K562 (cell line): Measurements from ENCODE around the gene ASB10. TPM values are rescaled to one million over a fixed set of nuclear protein-coding genes. Genes with fewer than 3 reads are reported as not detected.
A peak's percentile ranks its signal among the peaks of the same experiment; 100 is the strongest.

Source experiments
- E2F6 ChIP-seq, 2 experiments: IDR thresholded peaks; 2 replicates each; pipeline ENCODE4 v1.6.1; 2011; ENCODE audit warnings: borderline replicate concordance in 1 of 2, control low read depth in 1 of 2, low read depth in 1 of 2, low read length in 1 of 2, mild to moderate bottlenecking in 1 of 2, mixed read lengths in 1 of 2, moderate library complexity in 1 of 2; ENCODE audit not compliant: insufficient read depth in 1 of 2, insufficient read length in 1 of 2, poor library complexity in 1 of 2, severe bottlenecking in 1 of 2; ENCODE audit errors: extremely low read depth in 1 of 2
- ELK1 ChIP-seq: sonication (generic); formaldehyde crosslinking; IDR thresholded peaks from 2 replicates; pipeline ENCODE4 v1.8.1; 2022; ENCODE audit warnings: missing genetic modification reagents
- ESRRB ChIP-seq: fragments of 250-450 bp; sonication (Bioruptor Pico); IDR thresholded peaks from 2 replicates; pipeline ENCODE4 v1.5.0; 2020; ENCODE audit warnings: mild to moderate bottlenecking, moderate library complexity, borderline replicate concordance
- FOSL1 ChIP-seq: fragments of 200-800 bp; sonication (Bioruptor generic); conservative IDR thresholded peaks from 2 replicates; pipeline ENCODE4 v1.6.1; 2016; ENCODE audit warnings: missing genetic modification characterization, missing compliant biosample characterization
- GABPB1 ChIP-seq: sonication (generic); formaldehyde crosslinking; IDR thresholded peaks from 2 replicates; pipeline ENCODE4 v1.8.0; 2022; ENCODE audit warnings: mild to moderate bottlenecking, missing genetic modification reagents
- POLR2AphosphoS5 ChIP-seq: IDR thresholded peaks from 2 replicates; pipeline ENCODE4 v1.6.1; 2011; ENCODE audit warnings: mild to moderate bottlenecking, low read depth, low read length, moderate library complexity; ENCODE audit not compliant: control insufficient read depth, insufficient read depth
- RBFOX2 ChIP-seq: fragments of 200-400 bp; formaldehyde crosslinking; IDR thresholded peaks from 2 replicates; pipeline ENCODE4 v1.6.1; 2017; ENCODE audit warnings: low read depth, mild to moderate bottlenecking, low read length, moderate library complexity
- SLC30A9 ChIP-seq: fragments of 250-450 bp; sonication (Bioruptor Pico); IDR thresholded peaks from 2 replicates; pipeline ENCODE4 v1.8.0; 2022; ENCODE audit warnings: mild to moderate bottlenecking, moderate library complexity
- SOX6 ChIP-seq: fragments of 450-650 bp; IDR thresholded peaks from 2 replicates; pipeline ENCODE4 v1.6.1; 2014; ENCODE audit warnings: mild to moderate bottlenecking
- STAG1 ChIP-seq: sonication (generic); formaldehyde crosslinking; IDR thresholded peaks from 2 replicates; pipeline ENCODE4 v1.5.0; 2020; ENCODE audit warnings: missing genetic modification reagents, borderline replicate concordance
- TEAD2 ChIP-seq: fragments of 450-650 bp; IDR thresholded peaks from 2 replicates; pipeline ENCODE4 v1.6.1; 2016; ENCODE audit warnings: missing genetic modification characterization, control low read depth, missing compliant biosample characterization
- ZC3H4 ChIP-seq: sonication (generic); formaldehyde crosslinking; IDR thresholded peaks from 2 replicates; pipeline ENCODE4 v1.9.0; 2021; ENCODE audit warnings: missing genetic modification reagents, borderline replicate concordance
- ZNF277 ChIP-seq: fragments of 250-450 bp; sonication (Bioruptor Pico); IDR thresholded peaks from 2 replicates; pipeline ENCODE4 v1.8.0; 2022; ENCODE audit warnings: inconsistent platforms, mild to moderate bottlenecking, moderate library complexity, borderline replicate concordance
- polyA plus RNA-seq, 8 experiments: library from polyadenylated mRNA; depleted of rRNA in 4 of 8; stranded (reverse) in 5 of 8; unstranded in 3 of 8; fragments of >200 nt; fragmentation: Nextera tagmentation in 2 of 8; fragmentation: Illumina TruSeq in 1 of 8; extraction: Ambion mirVana in 2 of 8; extraction: Trizol in 1 of 8; gene quantifications; 2 replicates each; pipeline versions ENCODE4 v1.2.1 to v1.2.3, GENCODE V29; 2011 to 2014; ENCODE audit warnings: inconsistent platforms in 1 of 8, missing spikeins in 1 of 8
- total RNA-seq, 7 experiments: library from RNA; depleted of rRNA in 6 of 7; stranded (reverse); fragments of >200 nt in 6 of 7; fragmentation: Illumina TruSeq in 2 of 7; extraction: Trizol in 2 of 7; gene quantifications; 2 replicates each; pipeline versions ENCODE4 v1.2.1 to v1.2.3, GENCODE V29; 2011 to 2021; ENCODE audit warnings: low replicate concordance in 1 of 7
- TF ChIP-seq, protein P1 (sequence below): fragments of 450-650 bp; IDR thresholded peaks from 2 replicates; pipeline ENCODE4 v1.6.1; 2014; ENCODE audit warnings: low read depth, mild to moderate bottlenecking, moderate library complexity, borderline replicate concordance
- TF ChIP-seq, protein P2 (sequence below): fragments of 450-650 bp; IDR thresholded peaks from 2 replicates; pipeline ENCODE4 v1.7.1; 2018; ENCODE audit warnings: mild to moderate bottlenecking, low read depth; ENCODE audit not compliant: partially characterized antibody
- TF ChIP-seq, protein P3 (sequence below): fragments of 250-450 bp; sonication (Bioruptor Pico); IDR thresholded peaks from 2 replicates; pipeline ENCODE4 v1.8.0; 2022; ENCODE audit warnings: moderate library complexity, mild to moderate bottlenecking, inconsistent platforms

ASB10 gene
- total and polyA plus RNA-seq, 9 of the 15 experiments (the other 6 are each of a cell fraction or from before 2014, with no cell fraction given): not detected

- TF ChIP-seq, protein P1, sequence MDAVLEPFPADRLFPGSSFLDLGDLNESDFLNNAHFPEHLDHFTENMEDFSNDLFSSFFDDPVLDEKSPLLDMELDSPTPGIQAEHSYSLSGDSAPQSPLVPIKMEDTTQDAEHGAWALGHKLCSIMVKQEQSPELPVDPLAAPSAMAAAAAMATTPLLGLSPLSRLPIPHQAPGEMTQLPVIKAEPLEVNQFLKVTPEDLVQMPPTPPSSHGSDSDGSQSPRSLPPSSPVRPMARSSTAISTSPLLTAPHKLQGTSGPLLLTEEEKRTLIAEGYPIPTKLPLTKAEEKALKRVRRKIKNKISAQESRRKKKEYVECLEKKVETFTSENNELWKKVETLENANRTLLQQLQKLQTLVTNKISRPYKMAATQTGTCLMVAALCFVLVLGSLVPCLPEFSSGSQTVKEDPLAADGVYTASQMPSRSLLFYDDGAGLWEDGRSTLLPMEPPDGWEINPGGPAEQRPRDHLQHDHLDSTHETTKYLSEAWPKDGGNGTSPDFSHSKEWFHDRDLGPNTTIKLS: peak; percentile 96
- TF ChIP-seq ESRRB (no peak), ELK1 (CRISPR knock-in tag) (no peak), SOX6 (peak; percentile 56; the same call in 1 of the 2 replicates), FOSL1 (tag) (no peak), ZC3H4 (no peak), GABPB1 (CRISPR knock-in tag) (peak; percentile 88), STAG1 (CRISPR knock-in tag) (no peak), ZNF277 (CRISPR knock-in tag) (no peak), E2F6 (IDR thresholded peaks at IDR 0.05; ENCODE audit: borderline replicate concordance in 1 of 2, extremely low read depth in 1 of 2, insufficient read depth in 1 of 2, insufficient read length in 1 of 2, low read depth in 1 of 2, low read length in 1 of 2, poor library complexity in 1 of 2, severe bottlenecking in 1 of 2) (peak; percentile 14 to 72), SLC30A9 (CRISPR knock-in tag) (no peak), POLR2AphosphoS5 (peak; percentile 64; the same call in 1 of the 2 replicates), RBFOX2 (peak; percentile 82), TEAD2 (tag) (no peak)
- TF ChIP-seq, protein P2, sequence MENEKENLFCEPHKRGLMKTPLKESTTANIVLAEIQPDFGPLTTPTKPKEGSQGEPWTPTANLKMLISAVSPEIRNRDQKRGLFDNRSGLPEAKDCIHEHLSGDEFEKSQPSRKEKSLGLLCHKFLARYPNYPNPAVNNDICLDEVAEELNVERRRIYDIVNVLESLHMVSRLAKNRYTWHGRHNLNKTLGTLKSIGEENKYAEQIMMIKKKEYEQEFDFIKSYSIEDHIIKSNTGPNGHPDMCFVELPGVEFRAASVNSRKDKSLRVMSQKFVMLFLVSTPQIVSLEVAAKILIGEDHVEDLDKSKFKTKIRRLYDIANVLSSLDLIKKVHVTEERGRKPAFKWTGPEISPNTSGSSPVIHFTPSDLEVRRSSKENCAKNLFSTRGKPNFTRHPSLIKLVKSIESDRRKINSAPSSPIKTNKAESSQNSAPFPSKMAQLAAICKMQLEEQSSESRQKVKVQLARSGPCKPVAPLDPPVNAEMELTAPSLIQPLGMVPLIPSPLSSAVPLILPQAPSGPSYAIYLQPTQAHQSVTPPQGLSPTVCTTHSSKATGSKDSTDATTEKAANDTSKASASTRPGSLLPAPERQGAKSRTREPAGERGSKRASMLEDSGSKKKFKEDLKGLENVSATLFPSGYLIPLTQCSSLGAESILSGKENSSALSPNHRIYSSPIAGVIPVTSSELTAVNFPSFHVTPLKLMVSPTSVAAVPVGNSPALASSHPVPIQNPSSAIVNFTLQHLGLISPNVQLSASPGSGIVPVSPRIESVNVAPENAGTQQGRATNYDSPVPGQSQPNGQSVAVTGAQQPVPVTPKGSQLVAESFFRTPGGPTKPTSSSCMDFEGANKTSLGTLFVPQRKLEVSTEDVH: peak; percentile 78
- TF ChIP-seq, protein P3, sequence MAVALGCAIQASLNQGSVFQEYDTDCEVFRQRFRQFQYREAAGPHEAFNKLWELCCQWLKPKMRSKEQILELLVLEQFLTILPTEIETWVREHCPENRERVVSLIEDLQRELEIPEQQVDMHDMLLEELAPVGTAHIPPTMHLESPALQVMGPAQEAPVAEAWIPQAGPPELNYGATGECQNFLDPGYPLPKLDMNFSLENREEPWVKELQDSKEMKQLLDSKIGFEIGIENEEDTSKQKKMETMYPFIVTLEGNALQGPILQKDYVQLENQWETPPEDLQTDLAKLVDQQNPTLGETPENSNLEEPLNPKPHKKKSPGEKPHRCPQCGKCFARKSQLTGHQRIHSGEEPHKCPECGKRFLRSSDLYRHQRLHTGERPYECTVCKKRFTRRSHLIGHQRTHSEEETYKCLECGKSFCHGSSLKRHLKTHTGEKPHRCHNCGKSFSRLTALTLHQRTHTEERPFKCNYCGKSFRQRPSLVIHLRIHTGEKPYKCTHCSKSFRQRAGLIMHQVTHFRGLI (CRISPR knock-in tag): no peak
These were observed 45.3 kb upstream of the ASB10 start, which contains the start of gene CHPF2 (continued) for GRCh38 chr7:151232091-151232916.
